ENCODE data around the gene WNT7B.

The WNT7B gene

DNA sequence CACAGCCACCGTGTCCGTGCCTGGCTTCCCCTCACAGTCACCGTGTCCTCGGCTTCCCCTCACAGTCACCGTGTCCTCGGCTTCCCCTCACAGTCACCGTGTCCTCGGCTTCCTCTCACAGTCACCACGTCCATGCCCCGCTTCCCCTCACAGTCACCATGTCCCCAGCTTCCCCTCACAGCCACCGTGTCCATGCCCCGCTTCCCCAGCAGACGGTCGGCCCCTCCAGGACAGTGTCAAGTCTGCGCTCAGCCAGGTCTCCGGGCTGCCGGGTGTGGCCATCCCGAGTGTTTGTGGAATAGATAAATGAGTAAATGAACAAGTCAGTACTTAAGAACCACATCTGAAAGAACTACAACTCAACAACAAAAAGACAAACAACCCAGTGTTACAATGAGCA, 23.8 kb downstream of the WNT7B start:
- Histone ChIP-seq H3K4me1 (ENCODE audit: control insufficient read depth, insufficient read depth, low read length, poor library complexity, severe bottlenecking) (no peaks in the 10 kb centered on the region), H3K4me3 (ENCODE audit: insufficient read depth, low read depth, low read length, poor library complexity, severe bottlenecking) (no peak overlapping the region), H3K27me3 (replicated peaks; ENCODE audit: control insufficient read depth, insufficient read depth, low read length, poor library complexity, severe bottlenecking) (peaks cover 3% of the 10 kb centered on the region), H3K36me3 (ENCODE audit: control insufficient read depth, insufficient read depth, low read length) (no peaks in the 10 kb centered on the region), H3K27ac (ENCODE audit: insufficient read depth, low read length, poor library complexity, severe bottlenecking) (no peak overlapping the region), H3K9me3 (ENCODE audit: control insufficient read depth, low read length) (no peaks in the 10 kb centered on the region)
- no peak for DNase-seq

DNA sequence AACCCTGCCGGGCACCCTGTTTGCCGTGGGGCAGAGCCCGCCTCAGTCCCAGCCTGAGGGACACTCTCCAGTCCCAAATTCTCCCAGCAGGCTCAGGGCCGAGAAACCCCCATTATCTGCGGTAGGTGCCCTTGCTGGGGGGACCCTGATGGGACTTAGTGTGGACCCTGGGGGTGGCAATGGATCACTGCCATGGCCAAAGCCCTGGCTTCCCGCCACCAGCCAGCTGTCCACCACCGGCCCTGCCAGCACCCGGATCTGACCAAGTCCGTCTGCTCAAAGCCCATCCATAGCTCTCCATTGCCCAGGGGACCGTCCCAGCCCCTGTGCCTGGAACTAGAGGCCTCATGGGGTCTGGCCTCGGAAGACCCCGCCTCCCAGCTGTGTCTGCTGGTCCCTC, 24.4 kb downstream of the WNT7B start:
- Histone ChIP-seq H3K4me1 (ENCODE audit: control insufficient read depth, insufficient read depth, low read length, poor library complexity, severe bottlenecking) (no peaks in the 10 kb centered on the region), H3K36me3 (ENCODE audit: control insufficient read depth, insufficient read depth, low read length) (no peaks in the 10 kb centered on the region), H3K27me3 (replicated peaks; ENCODE audit: control insufficient read depth, insufficient read depth, low read length, poor library complexity, severe bottlenecking) (peaks cover 3% of the 10 kb centered on the region), H3K27ac (ENCODE audit: insufficient read depth, low read length, poor library complexity, severe bottlenecking) (no peak overlapping the region), H3K9me3 (ENCODE audit: control insufficient read depth, low read length) (no peaks in the 10 kb centered on the region), H3K4me3 (ENCODE audit: insufficient read depth, low read depth, low read length, poor library complexity, severe bottlenecking) (no peak overlapping the region)
- DNase-seq = no peak

DNA sequence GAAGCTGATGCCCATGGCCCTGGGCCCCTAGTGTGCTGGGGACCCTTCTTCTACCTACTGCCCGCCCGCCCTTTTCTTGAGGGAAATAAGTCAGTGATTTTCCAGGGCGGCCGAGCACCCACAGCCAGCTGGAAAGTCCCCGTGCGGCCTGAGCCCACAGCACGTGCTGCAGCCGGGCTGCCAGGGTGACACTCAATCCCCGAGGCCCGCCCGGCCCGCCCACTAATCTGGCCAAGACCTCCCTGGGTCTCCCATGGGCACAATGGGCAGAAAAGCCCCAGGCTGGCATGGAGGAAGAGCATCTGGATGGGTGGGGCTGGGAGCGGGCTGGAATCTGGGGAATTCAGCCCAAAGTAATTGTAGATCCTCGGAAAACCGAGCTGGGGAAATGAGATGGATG, 24.8 kb downstream of the WNT7B start:
- Histone ChIP-seq H3K4me3 (ENCODE audit: insufficient read depth, low read depth, low read length, poor library complexity, severe bottlenecking) (no peak overlapping the region), H3K36me3 (ENCODE audit: control insufficient read depth, insufficient read depth, low read length) (no peaks in the 10 kb centered on the region), H3K4me1 (ENCODE audit: control insufficient read depth, insufficient read depth, low read length, poor library complexity, severe bottlenecking) (no peaks in the 10 kb centered on the region), H3K9me3 (ENCODE audit: control insufficient read depth, low read length) (no peaks in the 10 kb centered on the region), H3K27me3 (replicated peaks; ENCODE audit: control insufficient read depth, insufficient read depth, low read length, poor library complexity, severe bottlenecking) (peaks cover 3% of the 10 kb centered on the region), H3K27ac (ENCODE audit: insufficient read depth, low read length, poor library complexity, severe bottlenecking) (no peak overlapping the region)
- no peak for DNase-seq

DNA sequence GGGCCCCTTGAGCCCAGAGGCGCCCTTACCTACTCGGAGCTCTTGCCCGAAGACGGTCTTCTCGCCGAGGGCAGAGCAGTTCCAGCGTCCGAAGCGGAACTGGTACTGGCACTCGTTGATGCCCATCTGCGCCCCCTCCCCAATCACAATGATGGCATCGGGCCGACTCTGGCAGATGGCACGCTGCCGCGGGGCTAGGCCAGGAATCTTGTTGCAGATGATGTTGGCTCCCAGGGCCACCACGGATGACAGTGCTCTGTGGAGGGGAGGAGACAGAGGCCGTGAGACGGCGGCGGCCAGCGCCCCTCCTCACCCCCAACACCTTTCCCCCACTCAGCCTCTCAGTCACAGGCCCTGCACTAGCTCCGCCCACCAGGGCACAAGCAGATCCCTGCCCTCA, 27.1 kb downstream of the WNT7B start:
- no peaks in the 10 kb centered on the region for H3K4me1 ChIP-seq (ENCODE audit: control insufficient read depth, insufficient read depth, low read length, poor library complexity, severe bottlenecking)
- no peaks in the 10 kb centered on the region for H3K9me3 ChIP-seq (ENCODE audit: control insufficient read depth, low read length)
- no peak overlapping the region for H3K4me3 ChIP-seq (ENCODE audit: insufficient read depth, low read depth, low read length, poor library complexity, severe bottlenecking)
- H3K27ac ChIP-seq (ENCODE audit: insufficient read depth, low read length, poor library complexity, severe bottlenecking) = no peak overlapping the region
- DNase-seq = no peak
- H3K36me3 ChIP-seq (ENCODE audit: control insufficient read depth, insufficient read depth, low read length) = no peaks in the 10 kb centered on the region
- peaks cover 3% of the 10 kb centered on the region for H3K27me3 ChIP-seq (replicated peaks; ENCODE audit: control insufficient read depth, insufficient read depth, low read length, poor library complexity, severe bottlenecking)

DNA sequence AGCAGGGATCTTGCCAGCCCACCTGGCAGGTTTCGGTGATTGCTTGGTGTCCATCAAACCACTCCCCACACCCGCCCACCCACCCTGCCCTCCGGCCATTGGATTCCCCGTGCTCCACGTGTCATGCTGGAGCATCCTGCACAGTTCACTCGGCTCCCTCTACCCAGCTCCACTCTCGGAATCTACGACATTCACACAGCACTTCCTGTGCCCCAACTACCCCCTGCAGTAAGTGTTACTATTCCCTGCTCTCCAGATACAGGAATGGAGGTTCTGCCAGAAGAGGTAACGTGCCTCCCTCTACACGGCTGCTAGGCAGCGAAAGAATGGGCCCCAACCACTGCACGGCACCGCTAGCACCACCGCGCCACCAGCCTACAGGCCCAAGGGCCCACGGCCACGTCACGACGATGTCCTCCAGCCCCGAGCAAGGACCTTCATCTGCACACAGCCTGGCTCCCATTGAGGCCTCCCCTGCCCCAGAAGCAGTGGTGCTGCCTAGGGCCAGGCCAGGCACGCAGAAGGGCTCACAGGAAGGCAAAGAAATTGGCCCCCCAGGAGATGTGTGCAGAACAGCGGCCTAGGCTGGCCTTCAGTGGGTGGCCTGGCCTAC, 27.6 kb downstream of the WNT7B start:
- DNase-seq = no peak

DNA sequence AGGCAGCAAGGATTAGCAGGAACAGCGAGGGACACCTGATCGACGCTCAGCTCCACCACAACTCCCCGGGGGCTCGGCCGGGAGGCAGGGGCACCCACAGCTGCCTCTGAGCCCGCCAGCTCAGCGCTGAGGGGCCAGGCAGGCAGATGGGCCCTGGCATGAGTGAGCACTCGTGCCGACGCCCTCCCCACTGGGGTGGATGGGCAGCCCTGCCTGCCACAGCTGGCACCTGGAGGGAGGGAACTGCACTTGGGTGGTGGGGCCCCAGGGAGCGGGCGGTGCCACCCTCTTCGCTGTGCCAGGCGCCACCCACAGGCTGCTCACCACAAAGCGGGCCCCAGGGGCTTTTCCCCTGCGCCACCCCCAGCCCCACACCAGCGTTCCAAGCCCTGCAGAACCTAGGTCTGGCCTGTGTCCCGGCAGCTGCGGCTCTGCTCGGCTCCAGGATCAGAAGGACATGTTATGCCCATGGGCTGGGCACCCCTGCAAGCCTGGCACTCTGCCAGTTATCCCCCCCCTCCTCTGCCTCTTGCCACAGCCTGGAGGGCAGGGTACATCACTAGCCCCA, 28.8 kb downstream of the WNT7B start:
- H3K27ac ChIP-seq (ENCODE audit: insufficient read depth, low read length, poor library complexity, severe bottlenecking) = no peak overlapping the region
- no peak overlapping the region for H3K4me3 ChIP-seq (ENCODE audit: insufficient read depth, low read depth, low read length, poor library complexity, severe bottlenecking)
- no peaks in the 10 kb centered on the region for H3K9me3 ChIP-seq (ENCODE audit: control insufficient read depth, low read length)
- H3K4me1 ChIP-seq (ENCODE audit: control insufficient read depth, insufficient read depth, low read length, poor library complexity, severe bottlenecking) = no peaks in the 10 kb centered on the region
- DNase-seq = no peak
- no peaks in the 10 kb centered on the region for H3K36me3 ChIP-seq (ENCODE audit: control insufficient read depth, insufficient read depth, low read length)
- H3K27me3 ChIP-seq (replicated peaks; ENCODE audit: control insufficient read depth, insufficient read depth, low read length, poor library complexity, severe bottlenecking) = peaks cover 3% of the 10 kb centered on the region

More for the DNA sequence above, 27.6 kb downstream of the WNT7B start:
- Histone ChIP-seq H3K9me3 (ENCODE audit: control insufficient read depth, low read length) (no peaks in the 10 kb centered on the region), H3K36me3 (ENCODE audit: control insufficient read depth, insufficient read depth, low read length) (no peaks in the 10 kb centered on the region), H3K4me1 (ENCODE audit: control insufficient read depth, insufficient read depth, low read length, poor library complexity, severe bottlenecking) (no peaks in the 10 kb centered on the region), H3K27ac (ENCODE audit: insufficient read depth, low read length, poor library complexity, severe bottlenecking) (no peak overlapping the region), H3K27me3 (replicated peaks; ENCODE audit: control insufficient read depth, insufficient read depth, low read length, poor library complexity, severe bottlenecking) (peaks cover 3% of the 10 kb centered on the region), H3K4me3 (ENCODE audit: insufficient read depth, low read depth, low read length, poor library complexity, severe bottlenecking) (no peak overlapping the region)

DNA sequence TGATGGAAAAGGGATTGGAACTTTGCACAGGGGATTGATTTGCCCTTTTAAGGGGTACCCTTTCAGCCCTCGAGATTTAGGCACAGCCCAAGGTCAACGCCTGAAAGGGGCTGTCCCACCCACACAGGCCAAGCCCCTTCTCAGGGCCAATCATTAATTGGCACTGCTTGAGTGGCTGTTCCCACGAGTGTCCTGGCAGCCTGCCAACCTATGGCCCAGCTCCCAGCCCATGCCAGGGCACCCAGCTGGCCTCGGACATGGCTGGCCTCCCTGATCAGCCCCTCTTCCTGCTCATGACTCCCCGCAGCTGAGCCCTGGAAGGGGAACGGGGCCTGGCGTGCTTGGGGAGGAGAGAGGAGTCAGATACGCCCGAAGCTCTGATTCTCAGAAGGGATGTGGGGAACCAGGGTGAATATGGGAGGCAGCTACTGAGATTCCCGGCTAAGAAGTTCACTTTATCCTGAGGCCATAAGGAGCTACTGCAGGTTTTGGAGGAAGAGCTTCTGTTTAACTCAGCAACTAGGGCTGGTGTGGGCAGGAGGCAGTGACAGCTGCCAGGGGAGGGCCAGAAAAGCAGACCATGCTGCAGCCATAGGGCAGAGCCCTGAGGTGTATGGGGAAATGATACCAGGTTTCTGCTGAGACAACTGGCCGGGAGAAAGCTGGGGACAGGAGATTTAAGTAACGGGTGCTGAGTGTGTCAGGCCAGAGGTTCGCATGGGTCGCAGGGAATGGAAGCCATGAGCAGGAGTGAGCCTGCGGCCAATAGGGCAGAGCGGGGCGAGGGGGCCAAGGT, 30.0 kb downstream of the WNT7B start:
- DNase-seq = no peak
- Histone ChIP-seq H3K4me3 (ENCODE audit: insufficient read depth, low read depth, low read length, poor library complexity, severe bottlenecking) (no peak overlapping the region), H3K4me1 (ENCODE audit: control insufficient read depth, insufficient read depth, low read length, poor library complexity, severe bottlenecking) (no peaks in the 10 kb centered on the region), H3K9me3 (ENCODE audit: control insufficient read depth, low read length) (no peaks in the 10 kb centered on the region), H3K27ac (ENCODE audit: insufficient read depth, low read length, poor library complexity, severe bottlenecking) (no peak overlapping the region), H3K36me3 (ENCODE audit: control insufficient read depth, insufficient read depth, low read length) (no peaks in the 10 kb centered on the region), H3K27me3 (replicated peaks; ENCODE audit: control insufficient read depth, insufficient read depth, low read length, poor library complexity, severe bottlenecking) (no peaks in the 10 kb centered on the region)

DNA sequence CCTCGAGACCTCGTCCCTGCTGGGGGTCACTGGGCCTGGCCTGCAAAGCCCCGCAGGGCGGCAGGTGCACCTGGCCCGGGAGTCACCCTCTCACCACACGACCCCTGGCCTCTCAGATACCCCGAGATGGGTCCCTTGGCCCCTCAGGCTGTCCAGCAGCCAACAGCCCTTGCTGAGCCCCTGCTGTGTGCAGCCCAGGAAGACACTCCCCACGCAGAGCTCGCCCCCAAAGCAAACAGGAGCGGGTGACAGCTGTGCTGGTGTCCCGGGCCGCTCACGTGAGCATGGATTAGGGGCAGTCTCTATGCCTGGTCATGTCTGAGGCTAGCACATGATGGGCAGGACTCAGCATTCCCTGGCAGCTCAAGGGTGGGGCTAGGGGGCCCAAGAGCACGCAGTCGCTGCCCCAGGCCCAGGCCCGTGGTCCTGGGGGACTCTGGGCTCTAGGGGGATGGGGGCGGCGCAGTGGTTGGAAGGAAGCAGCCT, 31.3 kb downstream of the WNT7B start:
- no peak for DNase-seq
- Histone ChIP-seq H3K4me1 (ENCODE audit: control insufficient read depth, insufficient read depth, low read length, poor library complexity, severe bottlenecking) (no peaks in the 10 kb centered on the region), H3K27ac (ENCODE audit: insufficient read depth, low read length, poor library complexity, severe bottlenecking) (no peak overlapping the region), H3K36me3 (ENCODE audit: control insufficient read depth, insufficient read depth, low read length) (no peaks in the 10 kb centered on the region), H3K9me3 (ENCODE audit: control insufficient read depth, low read length) (no peaks in the 10 kb centered on the region), H3K27me3 (replicated peaks; ENCODE audit: control insufficient read depth, insufficient read depth, low read length, poor library complexity, severe bottlenecking) (no peaks in the 10 kb centered on the region), H3K4me3 (ENCODE audit: insufficient read depth, low read depth, low read length, poor library complexity, severe bottlenecking) (no peak overlapping the region)

DNA sequence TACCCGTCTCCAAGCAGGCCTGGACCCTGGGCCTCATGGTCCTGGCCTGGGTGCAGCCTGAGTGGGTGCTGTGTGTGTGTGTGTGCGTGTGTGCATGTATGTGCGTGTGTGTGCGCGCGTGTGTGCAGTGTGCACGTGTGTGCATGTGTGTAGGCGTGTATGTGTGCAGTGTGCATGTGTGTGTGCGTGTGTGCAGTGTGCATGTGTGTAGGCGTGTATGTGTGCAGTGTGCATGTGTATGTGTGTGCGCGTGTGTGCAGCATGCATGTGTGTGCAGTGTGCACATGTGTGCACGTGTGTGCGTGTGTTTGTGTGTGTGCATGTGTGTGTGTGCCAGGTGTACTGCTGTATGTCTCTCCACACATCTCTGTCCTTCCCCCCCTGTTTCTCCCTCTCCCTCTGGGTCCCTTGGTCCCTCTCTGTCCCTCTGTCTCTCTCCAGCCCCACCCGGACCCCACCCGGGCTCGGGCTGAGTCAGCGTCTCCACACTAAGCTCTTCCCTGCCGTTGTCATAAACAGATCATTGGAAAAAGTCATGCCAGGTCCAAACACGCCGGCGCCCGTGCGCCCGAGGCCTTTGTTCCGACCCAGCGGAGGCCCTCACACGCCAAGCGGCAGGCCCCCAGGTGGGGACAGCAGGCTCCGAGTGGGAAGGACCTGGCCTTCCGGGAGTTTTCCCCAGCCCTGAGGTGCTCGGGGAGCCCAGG, 34.0 kb downstream of the WNT7B start:
- H3K36me3 ChIP-seq (ENCODE audit: control insufficient read depth, insufficient read depth, low read length) = no peaks in the 10 kb centered on the region
- H3K27me3 ChIP-seq (replicated peaks; ENCODE audit: control insufficient read depth, insufficient read depth, low read length, poor library complexity, severe bottlenecking) = no peaks in the 10 kb centered on the region
- no peak for DNase-seq
- no peak overlapping the region for H3K27ac ChIP-seq (ENCODE audit: insufficient read depth, low read length, poor library complexity, severe bottlenecking)
- no peak overlapping the region for H3K4me3 ChIP-seq (ENCODE audit: insufficient read depth, low read depth, low read length, poor library complexity, severe bottlenecking)
- no peaks in the 10 kb centered on the region for H3K4me1 ChIP-seq (ENCODE audit: control insufficient read depth, insufficient read depth, low read length, poor library complexity, severe bottlenecking)
- H3K9me3 ChIP-seq (ENCODE audit: control insufficient read depth, low read length) = no peaks in the 10 kb centered on the region

DNA sequence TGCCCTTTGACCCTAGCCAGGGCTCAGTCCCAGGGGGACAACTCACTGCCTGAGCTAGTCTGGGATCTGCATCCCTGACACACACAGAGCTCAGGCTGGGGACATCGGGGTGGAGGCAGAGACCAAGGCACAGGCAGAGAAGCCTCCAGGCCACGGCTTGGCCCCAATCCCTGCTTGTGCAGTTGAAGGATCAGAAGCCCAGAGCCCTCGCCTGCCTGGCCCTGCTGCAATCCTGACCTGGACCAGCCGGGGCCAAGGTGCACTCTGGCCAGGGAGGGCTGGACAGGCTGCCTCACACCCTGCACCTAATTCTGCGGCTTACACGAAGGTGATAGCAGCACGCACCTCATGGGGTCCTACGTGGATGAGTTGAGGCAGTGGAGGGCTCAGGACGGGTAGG, 34.6 kb downstream of the WNT7B start:
- H3K36me3 ChIP-seq (ENCODE audit: control insufficient read depth, insufficient read depth, low read length) = no peaks in the 10 kb centered on the region
- H3K4me1 ChIP-seq (ENCODE audit: control insufficient read depth, insufficient read depth, low read length, poor library complexity, severe bottlenecking) = no peaks in the 10 kb centered on the region
- no peak overlapping the region for H3K27ac ChIP-seq (ENCODE audit: insufficient read depth, low read length, poor library complexity, severe bottlenecking)
- DNase-seq = no peak
- H3K4me3 ChIP-seq (ENCODE audit: insufficient read depth, low read depth, low read length, poor library complexity, severe bottlenecking) = no peak overlapping the region
- no peaks in the 10 kb centered on the region for H3K27me3 ChIP-seq (replicated peaks; ENCODE audit: control insufficient read depth, insufficient read depth, low read length, poor library complexity, severe bottlenecking)
- no peaks in the 10 kb centered on the region for H3K9me3 ChIP-seq (ENCODE audit: control insufficient read depth, low read length)
